ENCODE results near the gene SLC29A3. TPM values are rescaled to one million over a fixed set of nuclear protein-coding genes. Genes with fewer than 3 reads are reported as not detected.
"Not testable (repeated sequence)": the region's sequence is repeated elsewhere in the genome, so short reads cannot be mapped to it uniquely, and the experiment has no call there.

The SLC29A3 gene
- 3.1 and 6.2 TPM in 2 replicates for total RNA-seq

GRCh38 chr10:71319042-71319799 is at the start of gene SLC29A3:
SLC29A3 (plus strand) TSS chr10:71319259; CDS start chr10:71319310, 51 bp downstream.
- no peak for DNase-seq (ENCODE audit: extremely low read depth, low read depth, low spot score)

GRCh38 chr10:71269301-71270288 is 49.5 kb upstream of the SLC29A3 start:
- DNase-seq (ENCODE audit: extremely low read depth, low read depth, low spot score), result no peak

GRCh38 chr10:71270301-71271220 is 48.5 kb upstream of the SLC29A3 start:
- no peak for DNase-seq (ENCODE audit: extremely low read depth, low read depth, low spot score)

- no peak for DNase-seq (ENCODE audit: extremely low read depth, low read depth, low spot score)
These were observed 47.4 kb upstream of the SLC29A3 start for GRCh38 chr10:71271662-71272055.

GRCh38 chr10:71272056-71272771 is 46.8 kb upstream of the SLC29A3 start:
- DNase-seq (ENCODE audit: extremely low read depth, low read depth, low spot score), result no peak

- DNase-seq (ENCODE audit: extremely low read depth, low read depth, low spot score), result not testable (repeated sequence)
These were observed 46.1 kb upstream of the SLC29A3 start for GRCh38 chr10:71272974-71273373.

- no peak for DNase-seq (ENCODE audit: extremely low read depth, low read depth, low spot score)
These were observed 45.6 kb upstream of the SLC29A3 start for GRCh38 chr10:71273506-71273905.

GRCh38 chr10:71274901-71275796 is 43.9 kb upstream of the SLC29A3 start:
- DNase-seq (ENCODE audit: extremely low read depth, low read depth, low spot score), result no peak

- DNase-seq (ENCODE audit: extremely low read depth, low read depth, low spot score), result no peak
These were observed 42.2 kb upstream of the SLC29A3 start for GRCh38 chr10:71276873-71277272.

GRCh38 chr10:71277914-71278665 is 41.0 kb upstream of the SLC29A3 start:
- DNase-seq (ENCODE audit: extremely low read depth, low read depth, low spot score), result no peak

- no peak for DNase-seq (ENCODE audit: extremely low read depth, low read depth, low spot score)
These were observed 40.1 kb upstream of the SLC29A3 start for GRCh38 chr10:71278691-71279588.

- DNase-seq (ENCODE audit: extremely low read depth, low read depth, low spot score), result no peak
These were observed 39.4 kb upstream of the SLC29A3 start for GRCh38 chr10:71279590-71280170.

- DNase-seq (ENCODE audit: extremely low read depth, low read depth, low spot score), result no peak
These were observed 38.8 kb upstream of the SLC29A3 start for GRCh38 chr10:71280216-71280615.

- DNase-seq (ENCODE audit: extremely low read depth, low read depth, low spot score), result no peak
These were observed 38.2 kb upstream of the SLC29A3 start for GRCh38 chr10:71280825-71281224.

- no peak for DNase-seq (ENCODE audit: extremely low read depth, low read depth, low spot score)
These were observed 37.3 kb upstream of the SLC29A3 start for GRCh38 chr10:71281646-71282322.

- DNase-seq (ENCODE audit: extremely low read depth, low read depth, low spot score), result no peak
These were observed 36.8 kb upstream of the SLC29A3 start for GRCh38 chr10:71282323-71282680.
